Osteoblast (primary cell): ENCODE measurements around the gene CLEC16A. TPM values are rescaled to one million over a fixed set of nuclear protein-coding genes. Genes with fewer than 3 reads are reported as not detected.
A peak's percentile ranks its signal among the peaks of the same experiment; 100 is the strongest.

Experiments used
- DNase-seq: peaks from one replicate; pipeline ENCODE4 v3.0.0; 2011; ENCODE audit warnings: low spot score, mixed read lengths; ENCODE audit not compliant: insufficient read length; ENCODE audit errors: missing footprints
- H2AFZ ChIP-seq: 2 replicates; pipeline ENCODE4 v1.6.0; 2011; ENCODE audit warnings: mild to moderate bottlenecking, low read length
- H3K27ac ChIP-seq: 2 replicates; pipeline ENCODE4 v1.5.1; 2011; ENCODE audit warnings: mild to moderate bottlenecking, low read depth, low read length, moderate library complexity
- H3K27me3 ChIP-seq: 2 replicates; pipeline ENCODE4 v1.6.0; 2012; ENCODE audit warnings: mild to moderate bottlenecking, control low read depth, inconsistent platforms, low read length, moderate library complexity; ENCODE audit not compliant: insufficient read depth
- H3K36me3 ChIP-seq: 2 replicates; pipeline ENCODE4 v1.5.1; 2011; ENCODE audit warnings: mild to moderate bottlenecking, low read length, control low read depth, moderate library complexity; ENCODE audit not compliant: insufficient read depth
- H3K4me1 ChIP-seq: 2 replicates; pipeline ENCODE4 v1.5.1; 2011; ENCODE audit warnings: mild to moderate bottlenecking, low read length, control low read depth, moderate library complexity; ENCODE audit not compliant: insufficient read depth
- H3K4me2 ChIP-seq: 2 replicates; pipeline ENCODE4 v1.6.0; 2011; ENCODE audit warnings: mild to moderate bottlenecking, low read length; ENCODE audit not compliant: insufficient read depth
- H3K4me3 ChIP-seq: fragments of 200-600 bp; sonication (generic); 3 replicates; pipeline ENCODE4 v1.5.1; 2012; ENCODE audit warnings: mild to moderate bottlenecking, low read length, inconsistent platforms; ENCODE audit not compliant: insufficient read depth
- H3K79me2 ChIP-seq: 2 replicates; pipeline ENCODE4 v1.6.0; 2012; ENCODE audit warnings: mild to moderate bottlenecking, low read length, control low read depth, inconsistent platforms; ENCODE audit not compliant: insufficient read depth
- H3K9me3 ChIP-seq: 2 replicates; pipeline ENCODE4 v1.5.1; 2011; ENCODE audit warnings: low read depth, low read length, control low read depth
- H4K20me1 ChIP-seq: 2 replicates; pipeline ENCODE4 v1.6.0; 2012; ENCODE audit warnings: mild to moderate bottlenecking, low read length, control low read depth; ENCODE audit not compliant: insufficient read depth
- total RNA-seq: library from RNA; depleted of rRNA; stranded (reverse); fragments of >200 nt; gene quantifications from 2 replicates; pipeline ENCODE4 v1.2.3, GENCODE V29; 2012
- TF ChIP-seq, protein P1 (sequence below): IDR thresholded peaks from 2 replicates; pipeline ENCODE4 v1.5.1; 2011; ENCODE audit warnings: mild to moderate bottlenecking, low read depth, low read length, moderate library complexity; ENCODE audit errors: extremely low read depth

The CLEC16A gene
- total RNA-seq, 1 donor, result 25.7 TPM

DNA sequence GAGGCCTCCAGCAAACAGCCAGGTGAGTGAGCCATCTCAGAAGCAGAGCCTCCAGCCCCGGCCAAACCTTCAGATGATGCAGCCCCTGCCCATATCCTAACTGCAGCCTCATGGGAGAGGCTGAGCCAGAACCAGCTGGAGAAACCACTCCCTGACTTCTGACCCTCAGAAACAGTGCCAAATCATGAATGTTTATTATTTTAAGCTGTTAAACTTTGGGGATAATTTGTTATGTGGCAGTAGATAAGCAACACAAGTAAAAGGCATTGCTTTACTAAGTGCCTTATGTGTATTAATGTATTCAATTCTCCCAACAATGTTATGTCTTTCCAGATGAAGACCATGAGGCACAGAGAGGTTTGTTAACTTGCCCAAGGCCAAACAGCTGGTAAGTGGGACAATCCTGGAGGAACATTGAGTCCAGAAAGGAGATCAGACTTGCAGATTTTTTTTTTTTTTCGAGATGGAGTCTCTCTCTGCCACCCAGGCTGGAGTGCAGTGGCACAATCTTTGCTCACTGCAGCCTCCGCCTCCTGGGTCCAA lies 252.0 kb downstream of the CLEC16A start:
- H2AFZ ChIP-seq, result no peak overlapping the region
- no peaks in the 10 kb centered on the region for H3K79me2 ChIP-seq
- no peaks in the 10 kb centered on the region for H3K36me3 ChIP-seq
- H3K27me3 ChIP-seq, result no peaks in the 10 kb centered on the region
- DNase-seq, result peak; percentile 3
- H3K4me2 ChIP-seq, result no peak overlapping the region
- peaks cover 5% of the 10 kb centered on the region for H3K4me1 ChIP-seq
- TF ChIP-seq, protein P1, sequence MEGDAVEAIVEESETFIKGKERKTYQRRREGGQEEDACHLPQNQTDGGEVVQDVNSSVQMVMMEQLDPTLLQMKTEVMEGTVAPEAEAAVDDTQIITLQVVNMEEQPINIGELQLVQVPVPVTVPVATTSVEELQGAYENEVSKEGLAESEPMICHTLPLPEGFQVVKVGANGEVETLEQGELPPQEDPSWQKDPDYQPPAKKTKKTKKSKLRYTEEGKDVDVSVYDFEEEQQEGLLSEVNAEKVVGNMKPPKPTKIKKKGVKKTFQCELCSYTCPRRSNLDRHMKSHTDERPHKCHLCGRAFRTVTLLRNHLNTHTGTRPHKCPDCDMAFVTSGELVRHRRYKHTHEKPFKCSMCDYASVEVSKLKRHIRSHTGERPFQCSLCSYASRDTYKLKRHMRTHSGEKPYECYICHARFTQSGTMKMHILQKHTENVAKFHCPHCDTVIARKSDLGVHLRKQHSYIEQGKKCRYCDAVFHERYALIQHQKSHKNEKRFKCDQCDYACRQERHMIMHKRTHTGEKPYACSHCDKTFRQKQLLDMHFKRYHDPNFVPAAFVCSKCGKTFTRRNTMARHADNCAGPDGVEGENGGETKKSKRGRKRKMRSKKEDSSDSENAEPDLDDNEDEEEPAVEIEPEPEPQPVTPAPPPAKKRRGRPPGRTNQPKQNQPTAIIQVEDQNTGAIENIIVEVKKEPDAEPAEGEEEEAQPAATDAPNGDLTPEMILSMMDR, result no peak
- no peak overlapping the region for H3K4me3 ChIP-seq
- H3K27ac ChIP-seq, result no peak overlapping the region
- no peaks in the 10 kb centered on the region for H4K20me1 ChIP-seq
- H3K9me3 ChIP-seq, result no peaks in the 10 kb centered on the region

DNA sequence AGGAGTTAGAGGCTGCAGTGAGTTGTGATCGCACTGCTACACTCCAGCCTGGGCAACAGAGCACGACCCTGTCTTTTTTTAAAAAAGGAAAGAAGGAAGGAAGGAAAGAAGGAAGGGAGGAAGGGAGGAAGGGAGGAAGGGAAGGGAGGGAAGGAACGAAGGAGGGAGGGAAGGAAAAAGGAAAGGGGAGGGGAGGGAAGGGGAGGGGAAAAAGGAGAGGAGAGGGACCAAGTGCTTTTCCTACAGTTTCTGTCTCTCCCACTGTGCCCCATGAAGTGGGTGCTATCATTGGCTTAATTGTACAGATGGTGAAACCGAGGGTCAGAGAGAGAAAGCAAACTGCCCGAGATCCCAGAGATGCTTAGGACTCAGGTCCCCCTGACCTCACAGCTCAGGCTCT lies 254.0 kb downstream of the CLEC16A start:
- H3K9me3 ChIP-seq, result no peaks in the 10 kb centered on the region
- H3K79me2 ChIP-seq, result no peaks in the 10 kb centered on the region
- no peaks in the 10 kb centered on the region for H3K36me3 ChIP-seq
- H3K4me3 ChIP-seq, result no peak overlapping the region
- no peaks in the 10 kb centered on the region for H3K27me3 ChIP-seq
- H4K20me1 ChIP-seq, result peaks cover 2% of the 10 kb centered on the region
- no peak overlapping the region for H3K27ac ChIP-seq
- no peak overlapping the region for H2AFZ ChIP-seq
- H3K4me1 ChIP-seq, result peaks cover 19% of the 10 kb centered on the region
- no peak overlapping the region for H3K4me2 ChIP-seq
- no peak for DNase-seq
- TF ChIP-seq, protein P1, result no peak

DNA sequence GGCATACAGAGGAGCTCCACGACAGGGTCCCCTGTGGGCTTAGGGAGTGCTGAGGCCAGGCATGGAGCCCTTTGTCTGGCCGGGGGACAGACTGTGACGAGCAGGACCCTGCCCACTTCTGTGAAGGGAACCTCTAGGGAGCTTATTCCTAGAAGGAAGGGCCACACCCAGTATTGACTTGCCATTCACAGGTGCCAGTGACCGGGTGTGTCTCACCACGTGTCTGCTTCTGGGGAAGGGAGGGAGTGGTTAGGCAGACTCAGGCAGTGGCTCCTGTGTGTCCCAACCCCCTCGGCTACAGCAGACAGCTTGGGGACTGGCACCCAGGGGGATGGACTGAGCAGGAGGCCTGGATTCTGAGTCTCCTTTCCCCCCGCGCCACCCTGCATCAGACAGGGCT lies 254.5 kb downstream of the CLEC16A start:
- H3K27ac ChIP-seq, result no peak overlapping the region
- no peaks in the 10 kb centered on the region for H3K79me2 ChIP-seq
- no peaks in the 10 kb centered on the region for H3K9me3 ChIP-seq
- no peak overlapping the region for H3K4me3 ChIP-seq
- peaks cover 2% of the 10 kb centered on the region for H4K20me1 ChIP-seq
- no peaks in the 10 kb centered on the region for H3K36me3 ChIP-seq
- no peaks in the 10 kb centered on the region for H3K27me3 ChIP-seq
- peak; percentile 38 for DNase-seq
- no peak overlapping the region for H3K4me2 ChIP-seq
- TF ChIP-seq, protein P1, result no peak
- no peak overlapping the region for H2AFZ ChIP-seq
- peaks cover 19% of the 10 kb centered on the region for H3K4me1 ChIP-seq

DNA sequence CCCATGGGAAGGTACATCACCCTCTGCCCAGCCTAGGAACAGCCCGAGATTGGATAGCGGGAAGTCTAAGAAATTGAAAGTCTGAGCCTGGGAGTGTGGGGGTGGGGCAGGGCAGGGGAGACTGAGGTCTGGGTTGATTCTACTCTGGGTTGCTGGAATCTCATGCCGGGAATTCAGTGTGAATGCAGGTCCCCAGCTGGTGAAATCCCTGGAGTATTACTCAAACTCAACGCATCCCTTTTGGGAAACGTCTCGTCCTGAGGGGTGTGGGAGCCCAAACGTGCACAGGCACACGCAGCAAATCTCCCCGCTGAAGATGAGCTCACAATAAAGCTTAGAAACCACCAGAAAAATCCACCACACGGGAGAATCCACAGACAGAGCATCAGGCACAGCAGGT lies 256.2 kb downstream of the CLEC16A start:
- peak; percentile 17 for DNase-seq
- no peak overlapping the region for H3K4me3 ChIP-seq
- H3K4me1 ChIP-seq, result peaks cover 19% of the 10 kb centered on the region
- no peaks in the 10 kb centered on the region for H3K9me3 ChIP-seq
- H2AFZ ChIP-seq, result no peak overlapping the region
- H4K20me1 ChIP-seq, result peaks cover 2% of the 10 kb centered on the region
- TF ChIP-seq, protein P1, result no peak
- no peak overlapping the region for H3K4me2 ChIP-seq
- no peaks in the 10 kb centered on the region for H3K79me2 ChIP-seq
- no peaks in the 10 kb centered on the region for H3K27me3 ChIP-seq
- H3K27ac ChIP-seq, result no peak overlapping the region
- no peaks in the 10 kb centered on the region for H3K36me3 ChIP-seq
